Thymus (tissue), 11 donors: ENCODE results near the gene TNFRSF6B. TPM values are rescaled to one million over a fixed set of nuclear protein-coding genes. Genes with fewer than 3 reads are reported as not detected.

ENCODE experiments used
- DNase-seq, 9 donors: peaks; one replicate each; pipeline ENCODE4 v3.0.0-alpha.2; 2013; ENCODE audit warnings: low spot score in 9 of 9, low read depth in 6 of 9, missing footprints in 1 of 9
- H3K27ac ChIP-seq, 2 donors: one replicate each; pipeline ENCODE4 v1.5.1; 2013; ENCODE audit warnings: control low read depth in 1 of 2, low read depth in 1 of 2, low read length in 1 of 2, mild to moderate bottlenecking in 1 of 2, moderate library complexity in 1 of 2
- H3K27me3 ChIP-seq, 2 donors: one replicate each; pipeline ENCODE4 v1.5.1; 2013; ENCODE audit warnings: low read length in 1 of 2; ENCODE audit not compliant: control insufficient read depth in 2 of 2, insufficient read depth in 1 of 2
- H3K36me3 ChIP-seq, 2 donors: one replicate each; pipeline ENCODE4 v1.5.1; 2013; ENCODE audit warnings: low read length in 1 of 2, mild to moderate bottlenecking in 1 of 2, moderate library complexity in 1 of 2; ENCODE audit not compliant: control insufficient read depth in 2 of 2, insufficient read depth in 2 of 2
- H3K4me1 ChIP-seq, 2 donors: one replicate each; pipeline ENCODE4 v1.5.1; 2013; ENCODE audit warnings: low read length in 2 of 2; ENCODE audit not compliant: control insufficient read depth in 2 of 2, insufficient read depth in 2 of 2
- H3K4me3 ChIP-seq, 2 donors: one replicate each; pipeline ENCODE4 v1.5.1; 2013; ENCODE audit warnings: low read length in 2 of 2, control low read depth in 1 of 2, mild to moderate bottlenecking in 1 of 2
- H3K9me3 ChIP-seq, 2 donors: one replicate each; pipeline ENCODE4 v1.5.1; 2013; ENCODE audit warnings: low read length in 1 of 2, mild to moderate bottlenecking in 1 of 2; ENCODE audit not compliant: control insufficient read depth in 2 of 2, insufficient read depth in 1 of 2
- WGBS: extraction: QIAGEN DNeasy Blood & Tissue Kit; methylation state at CpG from one replicate; pipeline ENCODE4 v1.1.7; 2013; 5-methylcytosine and 5-hydroxymethylcytosine counted together
- polyA plus RNA-seq: library from polyadenylated mRNA; stranded (reverse); fragments of 200-250 nt; gene quantifications from one replicate; pipeline ENCODE4 v1.2.3, GENCODE V29; 2013
- total RNA-seq: library from RNA; stranded (reverse); fragments of 120-200 nt; gene quantifications from one replicate; pipeline ENCODE4 v1.2.4, GENCODE V29; 2013
- donor health status: healthy.

Gene TNFRSF6B
- total and polyA plus RNA-seq, 2 donors, result 13.5 to 34.7 TPM

DNA sequence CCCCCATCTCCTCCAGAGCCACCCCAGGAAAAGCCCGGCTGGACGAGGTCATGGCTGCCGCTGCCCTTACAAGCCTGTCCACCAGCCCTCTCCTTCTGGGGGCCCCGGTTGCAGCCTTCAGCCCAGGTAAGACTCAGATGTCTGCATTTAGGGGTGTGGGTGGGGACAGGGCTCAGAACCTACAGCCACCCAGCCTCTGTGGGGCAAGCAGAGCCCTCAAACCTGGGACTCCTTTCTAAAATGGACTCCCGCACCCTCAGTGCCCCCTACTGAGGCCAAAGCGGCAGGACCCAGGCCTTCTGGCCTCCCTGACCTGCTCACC lies 44.9 kb downstream of the TNFRSF6B start:
- peaks cover 0 to 19% of the 10 kb centered on the region in 2 donors for H3K27me3 ChIP-seq
- peak overlapping the region; percentile 41 to 88 for H3K4me3 ChIP-seq
- H3K27ac ChIP-seq, result peak overlapping the region in 1 of 2 donors; percentile 61
- WGBS, result 79% methylated on average over 6 of the region's 6 CpGs
- peaks cover 38 to 43% of the 10 kb centered on the region in 2 donors for H3K36me3 ChIP-seq
- H3K9me3 ChIP-seq, result peaks cover 0 to 7% of the 10 kb centered on the region in 2 donors
- no peak for DNase-seq
- H3K4me1 ChIP-seq, result peaks cover 20 to 40% of the 10 kb centered on the region in 2 donors

DNA sequence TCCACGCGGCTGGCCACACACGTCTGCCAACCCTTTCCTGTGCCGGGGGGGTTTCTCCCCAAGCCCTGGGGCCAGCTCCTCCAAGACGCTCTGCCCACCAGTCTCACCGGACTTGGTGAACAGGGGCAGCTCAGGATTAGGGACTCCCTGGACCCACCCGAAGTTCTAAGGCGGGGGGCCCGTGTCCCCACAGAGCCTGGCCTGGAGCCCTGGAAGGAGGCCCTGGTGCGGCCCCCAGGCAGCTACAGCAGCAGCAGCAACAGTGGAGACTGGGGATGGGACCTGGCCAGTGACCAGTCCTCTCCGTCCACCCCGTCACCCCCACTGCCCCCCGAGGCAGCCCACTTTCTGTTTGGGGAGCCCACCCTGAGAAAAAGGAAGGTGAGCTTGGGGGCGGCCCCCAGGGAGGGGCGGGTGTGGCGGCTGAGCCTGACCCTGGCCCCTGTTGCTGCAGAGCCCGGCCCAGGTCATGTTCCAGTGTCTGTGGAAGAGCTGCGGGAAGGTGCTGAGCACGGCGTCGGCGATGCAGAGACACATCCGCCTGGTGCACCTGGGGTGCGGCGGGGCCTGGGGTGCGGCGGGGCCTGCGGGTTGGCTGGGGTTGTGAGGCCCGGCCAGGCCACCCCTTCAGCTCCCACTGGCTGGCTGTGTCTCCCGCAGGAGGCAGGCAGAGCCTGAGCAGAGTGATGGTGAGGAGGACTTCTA lies 45.4 kb downstream of the TNFRSF6B start:
- Histone ChIP-seq H3K27me3 (peaks cover 0 to 19% of the 10 kb centered on the region in 2 donors), H3K4me3 (no peak overlapping the region), H3K36me3 (peaks cover 35 to 46% of the 10 kb centered on the region in 2 donors), H3K9me3 (peaks cover 0 to 3% of the 10 kb centered on the region in 2 donors), H3K4me1 (peaks cover 20 to 35% of the 10 kb centered on the region in 2 donors), H3K27ac (peak overlapping the region in 1 of 2 donors; percentile 61)
- 95% methylated on average over 30 of the region's 30 CpGs for WGBS
- no peak for DNase-seq

DNA sequence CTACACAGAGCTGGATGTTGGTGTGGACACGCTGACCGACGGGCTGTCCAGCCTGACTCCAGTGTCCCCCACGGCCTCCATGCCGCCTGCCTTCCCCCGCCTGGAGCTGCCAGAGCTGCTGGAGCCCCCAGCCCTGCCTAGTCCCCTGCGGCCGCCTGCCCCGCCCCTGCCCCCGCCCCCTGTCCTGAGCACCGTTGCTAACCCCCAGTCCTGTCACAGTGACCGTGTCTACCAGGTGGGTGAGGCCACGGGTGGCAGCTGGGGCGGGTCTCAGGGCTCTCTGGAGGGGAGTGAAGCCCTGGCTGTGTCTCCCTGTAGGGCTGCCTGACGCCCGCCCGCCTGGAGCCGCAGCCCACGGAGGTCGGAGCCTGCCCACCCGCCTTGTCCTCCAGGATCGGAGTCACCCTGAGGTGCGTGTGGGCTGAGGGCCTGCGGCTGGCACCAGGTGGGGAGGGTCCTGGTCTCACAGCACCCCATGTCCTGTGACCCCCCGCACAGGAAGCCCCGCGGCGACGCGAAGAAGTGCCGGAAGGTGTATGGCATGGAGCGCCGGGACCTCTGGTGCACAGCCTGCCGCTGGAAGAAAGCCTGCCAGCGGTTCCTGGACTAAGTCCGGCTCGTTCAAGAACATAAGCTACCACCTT lies 46.1 kb downstream of the TNFRSF6B start:
- Histone ChIP-seq H3K27ac (no peak overlapping the region), H3K9me3 (no peaks in the 10 kb centered on the region), H3K36me3 (peaks cover 35 to 46% of the 10 kb centered on the region in 2 donors), H3K4me1 (peaks cover 20 to 29% of the 10 kb centered on the region in 2 donors), H3K27me3 (peaks cover 0 to 19% of the 10 kb centered on the region in 2 donors), H3K4me3 (no peak overlapping the region)
- no peak for DNase-seq
- 95% methylated on average over 37 of the region's 37 CpGs for WGBS

DNA sequence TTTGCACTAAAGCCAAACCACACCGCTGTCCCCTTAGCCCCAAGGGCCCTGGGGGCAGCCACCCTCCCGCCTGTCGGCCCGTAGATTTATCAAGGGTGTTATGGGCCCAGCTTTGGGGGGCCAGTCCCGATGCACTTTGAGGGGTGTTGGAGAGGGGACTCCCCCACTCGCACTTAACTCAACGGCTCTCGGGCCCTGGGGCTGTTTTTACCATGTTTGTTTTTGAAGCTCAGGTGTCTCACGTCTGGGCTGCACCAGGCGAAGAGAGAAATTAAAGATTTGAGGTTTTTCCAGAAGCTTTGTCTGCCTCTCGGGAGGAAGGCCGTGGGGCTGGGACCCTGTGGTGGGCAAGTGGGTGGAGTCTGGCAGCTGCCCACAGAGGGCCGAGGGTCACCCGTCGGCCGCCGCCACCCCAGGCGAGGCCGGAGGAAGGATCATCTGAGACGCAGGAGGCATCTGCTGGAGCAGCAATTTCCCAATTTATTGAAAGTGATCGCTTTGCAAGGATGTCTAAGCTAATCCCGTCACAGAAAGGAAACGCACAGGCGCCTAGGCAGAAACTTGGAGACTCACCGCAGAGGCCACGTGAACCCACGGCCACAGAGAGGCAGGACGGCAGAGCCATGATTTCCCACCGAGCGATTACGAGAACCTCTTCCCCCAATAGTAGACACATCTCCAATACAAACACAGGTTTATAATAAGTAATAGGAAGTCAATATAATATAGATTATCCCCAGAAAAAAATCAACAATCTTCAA lies 46.9 kb downstream of the TNFRSF6B start:
- Histone ChIP-seq H3K4me1 (peaks cover 15 to 24% of the 10 kb centered on the region in 2 donors), H3K27me3 (peaks cover 0 to 17% of the 10 kb centered on the region in 2 donors), H3K9me3 (no peaks in the 10 kb centered on the region), H3K36me3 (peaks cover 31 to 43% of the 10 kb centered on the region in 2 donors), H3K27ac (no peak overlapping the region), H3K4me3 (no peak overlapping the region)
- DNase-seq, result no peak
- 96% methylated on average over 31 of the region's 31 CpGs for WGBS

DNA sequence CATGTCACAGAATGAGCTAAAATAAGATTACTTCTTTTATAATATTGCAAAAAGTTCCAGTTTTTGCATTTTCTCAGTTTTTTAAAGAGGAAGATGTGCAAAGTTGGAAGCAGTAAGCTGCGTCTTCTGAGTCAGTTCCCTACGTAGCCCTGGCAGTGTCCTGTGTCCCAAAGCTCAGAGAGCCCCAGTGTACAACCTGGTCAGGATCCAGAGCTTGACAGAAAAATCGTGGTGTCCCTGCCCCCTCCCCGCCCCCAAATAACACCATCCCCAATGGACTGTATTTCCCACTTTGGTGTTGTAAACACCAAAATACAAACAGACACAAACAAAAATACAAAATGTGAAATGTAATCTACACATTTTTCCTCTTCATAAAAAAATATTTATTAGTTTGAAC lies 47.7 kb downstream of the TNFRSF6B start:
- Histone ChIP-seq H3K27ac (no peak overlapping the region), H3K4me3 (no peak overlapping the region), H3K4me1 (peaks cover 7 to 20% of the 10 kb centered on the region in 2 donors), H3K9me3 (no peaks in the 10 kb centered on the region), H3K36me3 (peaks cover 28 to 37% of the 10 kb centered on the region in 2 donors), H3K27me3 (peaks cover 0 to 9% of the 10 kb centered on the region in 2 donors)
- DNase-seq, result no peak
- WGBS, result 92% methylated on average over 4 of the region's 4 CpGs

DNA sequence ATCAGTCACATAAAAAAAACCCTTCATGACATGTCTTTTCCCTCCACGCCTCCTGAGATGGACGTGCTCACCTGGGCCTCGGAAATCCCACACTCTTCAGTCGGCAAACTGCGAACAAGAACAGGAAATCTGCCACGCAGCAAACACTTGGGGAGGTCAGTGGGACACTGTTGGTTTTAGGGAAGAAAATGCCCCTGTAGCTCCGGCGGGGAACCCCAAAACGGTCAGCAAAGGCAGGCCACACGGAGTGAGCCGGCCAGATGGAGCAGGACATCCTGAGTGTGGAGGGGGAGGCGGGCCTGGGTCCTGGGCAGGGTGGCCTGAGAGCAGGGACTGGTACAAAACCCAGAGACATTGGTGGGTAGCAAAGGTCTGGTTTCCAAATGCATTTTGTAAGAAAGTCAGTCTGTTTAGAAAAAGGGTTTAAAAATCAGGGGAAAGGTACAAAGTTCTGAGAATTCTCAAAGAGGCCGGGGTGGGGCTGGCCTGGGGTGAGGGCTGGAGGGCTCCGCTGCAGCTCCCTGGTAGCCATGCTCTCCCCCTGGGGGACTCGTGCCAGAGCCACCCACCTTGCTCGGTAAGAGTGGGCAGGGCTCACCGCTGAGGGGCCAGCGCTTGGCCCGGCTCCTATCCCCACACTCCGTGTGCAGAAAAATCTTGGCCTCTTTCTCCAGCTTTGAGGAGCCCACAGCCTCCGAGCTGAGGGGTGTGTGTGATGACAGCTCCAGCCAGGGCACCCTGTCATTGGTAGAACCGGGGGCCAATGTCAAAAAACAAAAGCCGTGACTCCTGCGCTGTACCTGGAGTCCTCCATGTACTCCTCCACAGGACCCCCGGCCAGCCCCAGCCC lies 48.3 kb downstream of the TNFRSF6B start:
- peaks cover 6 to 22% of the 10 kb centered on the region in 2 donors for H3K4me1 ChIP-seq
- 96% methylated on average over 25 of the region's 25 CpGs for WGBS
- H3K9me3 ChIP-seq, result peaks cover 0 to 3% of the 10 kb centered on the region in 2 donors
- H3K27ac ChIP-seq, result peak overlapping the region in 1 of 2 donors; percentile 31
- peaks cover 0 to 8% of the 10 kb centered on the region in 2 donors for H3K27me3 ChIP-seq
- no peak overlapping the region for H3K4me3 ChIP-seq
- peaks cover 28 to 37% of the 10 kb centered on the region in 2 donors for H3K36me3 ChIP-seq
- no peak for DNase-seq

DNA sequence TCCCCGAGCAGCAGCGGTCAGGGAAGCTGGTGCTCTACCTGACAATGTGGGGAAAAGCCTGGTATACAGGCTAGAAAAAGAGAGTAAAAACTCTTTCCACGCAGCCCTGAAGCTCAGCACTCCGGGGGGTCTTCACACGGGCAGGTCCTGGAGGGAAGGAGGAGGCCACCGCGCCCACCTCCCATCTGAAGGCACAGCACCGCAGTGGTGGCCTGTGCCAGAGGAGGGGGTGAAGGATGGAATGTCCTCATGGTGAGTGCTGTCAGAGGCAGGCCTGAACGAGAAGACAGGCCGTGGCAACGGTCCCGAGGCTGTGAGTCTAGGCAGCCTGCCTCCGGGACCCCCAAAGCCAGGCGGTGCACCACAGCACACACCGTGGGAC lies 49.0 kb downstream of the TNFRSF6B start:
- DNase-seq, result no peak
- no peak overlapping the region for H3K4me3 ChIP-seq
- H3K36me3 ChIP-seq, result peaks cover 28 to 37% of the 10 kb centered on the region in 2 donors
- H3K27ac ChIP-seq, result peak overlapping the region in 1 of 2 donors; percentile 18
- H3K4me1 ChIP-seq, result peaks cover 7 to 27% of the 10 kb centered on the region in 2 donors
- WGBS, result 92% methylated on average over 15 of the region's 15 CpGs
- H3K9me3 ChIP-seq, result peaks cover 0 to 4% of the 10 kb centered on the region in 2 donors
- H3K27me3 ChIP-seq, result peaks cover 0 to 7% of the 10 kb centered on the region in 2 donors

DNA sequence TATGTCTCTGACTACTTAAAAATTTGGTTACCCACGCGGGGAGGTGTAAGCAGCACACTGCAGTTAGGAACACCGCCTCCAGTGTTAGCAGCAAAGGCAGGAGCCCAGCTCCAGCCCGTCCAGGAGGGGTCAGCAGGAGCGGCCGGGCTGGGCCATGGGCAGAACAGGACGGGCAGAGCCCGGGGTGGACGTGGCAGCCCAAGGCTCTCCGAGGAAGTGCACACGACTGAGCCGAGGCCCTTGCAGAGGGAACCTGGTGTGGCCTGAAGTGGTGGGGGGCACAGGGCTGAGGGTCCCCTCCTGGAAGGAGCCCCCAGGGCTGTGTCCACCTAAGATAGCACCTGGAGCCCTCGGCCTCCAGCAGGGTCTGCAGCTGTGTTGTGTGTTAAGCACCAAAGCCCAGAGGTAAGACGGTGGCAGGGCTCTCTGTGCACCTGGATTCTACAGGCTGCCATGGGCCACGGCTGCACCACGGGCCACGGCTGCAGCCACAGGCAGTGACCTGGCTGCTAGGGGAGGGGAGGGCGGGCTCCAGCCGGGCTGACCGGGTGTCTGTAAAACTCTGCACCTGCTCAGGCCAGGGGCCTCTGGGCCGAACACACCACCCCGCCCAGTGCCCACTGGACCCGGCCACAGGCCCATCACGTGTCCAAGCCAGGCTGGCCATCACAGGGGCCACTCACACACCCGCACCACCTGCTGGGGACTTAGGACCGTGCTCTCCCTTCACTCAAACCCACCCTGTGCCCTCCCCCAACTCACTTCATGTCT lies 49.7 kb downstream of the TNFRSF6B start:
- H3K27me3 ChIP-seq, result no peaks in the 10 kb centered on the region
- H3K4me3 ChIP-seq, result no peak overlapping the region
- H3K27ac ChIP-seq, result no peak overlapping the region
- H3K9me3 ChIP-seq, result peaks cover 0 to 4% of the 10 kb centered on the region in 2 donors
- 96% methylated on average over 26 of the region's 26 CpGs for WGBS
- H3K36me3 ChIP-seq, result peaks cover 25 to 30% of the 10 kb centered on the region in 2 donors
- H3K4me1 ChIP-seq, result peaks cover 3 to 27% of the 10 kb centered on the region in 2 donors
- no peak for DNase-seq
